PC-9 (cell line): ENCODE data around the gene PLPPR1.

Experiments
- CTCF ChIP-seq: fragments of 200-600 bp; sonication (generic); conservative IDR thresholded peaks from 2 replicates; pipeline ENCODE4 v1.6.1; 2017; ENCODE audit warnings: mixed run types, antibody characterized with exemption, mild to moderate bottlenecking, moderate library complexity
- EZH2 ChIP-seq: fragments of 200-600 bp; sonication (generic); IDR thresholded peaks from 2 replicates; pipeline ENCODE4 v1.8.0; 2017; ENCODE audit warnings: antibody characterized with exemption, low read depth

GRCh38 chr9:101191723-101192122, 163.2 kb downstream of the PLPPR1 start:
- TF ChIP-seq CTCF (no peak), EZH2 (no peak)
